ENCODE measurements around the gene HDHD5.

Gene HDHD5

DNA sequence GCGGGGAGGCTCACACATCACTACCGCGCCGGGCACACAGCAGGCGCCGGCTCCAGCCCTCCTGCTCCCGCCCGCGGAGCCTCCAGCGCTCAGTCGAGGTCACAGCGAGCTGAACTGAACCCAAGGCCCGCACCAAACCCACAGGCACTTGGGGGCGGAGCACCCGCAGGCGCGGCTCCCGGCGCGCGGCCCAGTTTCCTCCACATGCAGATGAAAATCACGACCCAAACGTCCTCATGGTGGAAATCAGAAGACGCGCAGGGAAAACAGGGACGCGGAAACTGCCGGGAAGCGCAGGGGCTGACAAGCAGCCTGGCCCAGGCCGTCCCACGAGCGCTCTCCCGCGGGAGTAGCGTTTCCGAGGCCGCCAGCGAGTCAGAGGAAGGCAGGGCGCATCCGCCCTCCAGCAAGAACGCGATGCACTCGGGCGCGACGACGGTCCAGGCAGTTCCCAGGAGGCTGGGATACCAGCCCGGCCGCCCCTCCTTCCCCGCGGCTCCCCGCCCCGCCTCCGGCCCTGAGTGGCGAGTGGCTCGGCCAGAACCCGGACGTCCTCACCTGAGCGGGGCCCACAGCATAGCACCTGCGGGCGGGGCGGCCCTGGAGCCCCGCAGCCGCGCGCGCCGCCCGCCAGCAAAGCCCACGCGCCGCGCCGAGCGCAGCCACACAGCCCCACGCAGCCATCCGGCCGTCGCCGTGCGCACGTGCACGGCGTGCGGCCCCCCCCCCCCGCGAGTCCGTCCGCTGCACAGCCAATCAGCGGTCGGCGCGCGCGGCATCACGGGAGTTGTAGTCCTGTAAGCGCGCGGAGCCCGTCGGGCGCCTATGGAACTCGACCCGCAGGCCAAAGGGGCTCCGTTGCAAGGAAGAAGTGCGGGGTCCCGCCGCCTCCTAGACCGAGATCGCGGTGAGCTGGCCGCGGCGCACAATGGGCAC lies at the start of gene HDHD5:
TSS of gene HDHD5 (minus strand) at position 710 of the 936 bp plus-strand sequence. CDS start at position 684, 26 bp downstream.
- peak; percentile 85 for DNase-seq

DNA sequence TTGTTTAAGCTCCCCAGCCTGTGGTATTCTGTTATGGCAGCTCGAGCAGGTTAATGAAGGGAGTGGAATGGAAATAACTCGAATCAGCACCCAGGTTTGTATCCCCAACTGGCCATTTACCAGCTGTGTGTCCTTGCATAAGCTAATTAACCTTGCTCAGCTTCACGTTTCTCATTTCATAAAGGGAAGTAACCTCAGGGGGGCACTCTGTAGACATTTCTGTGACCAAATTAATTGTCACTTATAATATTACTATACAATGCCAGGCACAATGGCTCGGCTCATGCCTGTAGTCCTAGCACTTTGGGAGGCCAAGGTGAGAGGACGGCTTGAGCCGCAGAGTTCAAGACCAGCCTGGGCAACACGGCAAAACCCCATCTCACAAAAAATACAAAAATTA lies 46.4 kb upstream of the HDHD5 start:
- no peak for DNase-seq

DNA sequence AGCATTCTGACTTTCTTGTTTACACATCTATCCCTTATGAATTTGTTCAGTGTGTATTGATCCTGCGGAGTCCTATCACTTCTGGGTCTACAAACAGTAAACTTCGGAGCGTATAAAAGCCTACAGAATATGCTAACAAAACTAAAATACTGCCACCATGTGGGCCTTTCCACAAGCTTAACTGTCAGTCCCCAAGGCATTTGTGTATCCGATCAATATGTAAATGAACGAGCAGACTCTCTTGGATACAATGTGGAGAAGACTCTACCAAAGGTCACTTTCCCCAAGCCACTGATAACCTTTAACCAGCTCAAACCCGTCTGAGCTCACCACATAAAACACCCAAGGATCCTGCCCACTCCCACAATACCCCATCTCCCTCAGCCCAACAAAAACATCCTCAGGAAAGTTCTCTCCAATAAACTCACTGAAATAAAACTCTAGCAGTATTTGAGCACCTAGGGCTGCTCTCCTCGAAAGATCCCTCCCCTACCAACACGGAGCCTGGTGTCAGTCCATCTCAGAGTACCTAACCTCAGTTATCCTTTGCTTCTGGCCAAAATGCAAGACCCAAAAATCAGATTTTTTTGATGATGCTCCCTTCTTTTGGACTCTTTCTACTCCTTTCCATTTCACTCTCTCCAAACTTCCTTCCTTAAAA lies 42.3 kb upstream of the HDHD5 start:
- peak; percentile 19 for DNase-seq

DNA sequence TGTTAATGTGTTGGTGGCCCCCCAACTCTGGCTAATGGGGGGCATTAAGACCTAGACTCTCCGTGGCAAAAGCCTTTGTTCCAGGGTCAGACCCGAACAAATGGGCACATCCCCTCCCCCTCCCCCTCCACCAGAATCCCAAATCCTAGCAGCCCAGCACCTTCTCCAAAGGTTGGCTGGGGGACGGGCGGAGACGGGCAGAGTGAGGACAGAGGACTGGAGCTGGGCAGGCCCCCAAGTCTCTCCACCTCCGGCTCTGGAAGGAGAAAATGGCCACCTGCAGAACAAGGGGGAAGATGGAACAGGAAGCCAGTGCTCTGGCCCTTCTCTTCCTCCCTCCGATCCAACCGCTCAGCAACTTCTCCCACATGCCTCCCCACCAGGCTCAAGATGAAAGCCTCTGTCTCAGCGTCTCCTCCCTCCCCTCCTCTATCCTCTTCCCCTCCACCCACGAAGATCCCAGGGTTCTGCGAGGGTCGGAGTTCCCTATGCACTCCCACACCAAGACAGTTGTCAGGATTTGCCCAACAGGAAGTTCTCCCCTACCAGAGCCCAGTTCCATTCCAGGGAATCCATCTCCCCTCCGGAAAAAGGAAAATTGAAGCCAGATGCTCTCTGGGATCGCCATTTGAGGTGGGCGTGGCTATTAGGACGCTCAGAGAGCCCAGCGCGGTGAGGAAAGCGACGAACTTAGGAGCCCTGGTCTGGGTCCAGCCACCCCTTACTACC lies 40.1 kb upstream of the HDHD5 start:
- DNase-seq = peak; percentile 82

DNA sequence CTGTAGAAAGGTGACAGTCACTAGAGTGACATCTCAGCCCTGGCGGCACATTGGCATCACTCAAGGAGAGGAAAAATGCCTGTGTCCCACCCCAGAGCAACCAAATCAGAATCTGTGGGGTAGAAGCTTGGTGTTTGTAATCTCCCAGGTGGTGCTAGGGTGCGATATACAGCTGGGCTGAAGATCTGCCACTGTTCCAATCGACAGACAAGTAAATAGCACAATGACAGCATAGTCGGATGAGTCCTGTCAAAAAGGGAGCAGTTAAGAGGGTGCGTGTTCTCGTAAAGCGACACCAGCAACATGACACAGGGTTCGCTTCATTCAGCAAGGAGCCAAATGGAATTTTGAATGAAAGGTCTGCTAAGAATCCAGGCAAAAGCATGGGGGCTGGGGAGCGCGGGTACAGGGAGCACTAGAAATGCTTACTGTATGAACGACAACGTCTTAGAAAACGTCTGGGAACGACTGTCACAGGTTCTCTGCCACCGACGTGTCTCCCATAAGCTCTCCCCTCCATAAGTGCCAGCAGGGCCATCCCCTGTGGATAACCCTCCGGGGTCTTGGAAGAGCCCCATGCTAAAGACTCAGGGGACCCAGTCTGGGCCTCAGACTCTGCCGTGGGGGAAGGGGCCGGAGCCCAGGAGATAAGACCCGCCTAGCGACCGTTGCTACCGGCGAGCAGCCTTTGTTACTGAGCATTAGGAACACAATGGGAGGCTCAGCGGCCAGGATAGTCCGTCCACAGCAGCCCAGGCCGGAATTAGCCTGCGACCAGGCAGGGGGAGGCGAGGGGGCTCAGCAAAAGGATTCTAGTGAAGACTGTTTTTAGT lies 39.3 kb upstream of the HDHD5 start:
- DNase-seq = peak; percentile 11

DNA sequence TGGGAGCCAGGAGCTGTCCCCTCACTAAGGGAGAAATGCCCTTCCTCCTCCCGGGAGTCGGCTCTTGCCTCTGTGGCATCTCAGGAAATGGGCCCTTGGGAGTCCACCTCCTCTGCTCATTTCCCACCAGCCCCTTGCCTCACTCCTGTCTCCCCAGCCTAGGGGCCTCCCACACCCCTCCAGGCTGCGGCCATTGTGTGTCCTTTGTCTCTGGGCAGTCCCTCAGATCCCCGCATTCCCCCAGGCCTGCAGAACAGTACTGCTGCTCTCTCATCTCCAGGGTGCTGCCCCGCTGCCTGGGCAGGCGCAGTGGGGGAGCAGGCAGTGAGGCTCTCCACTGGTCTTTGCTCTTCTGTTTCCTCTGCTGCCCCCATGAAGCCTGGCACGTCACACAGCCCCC lies 35.1 kb upstream of the HDHD5 start:
- DNase-seq = no peak

DNA sequence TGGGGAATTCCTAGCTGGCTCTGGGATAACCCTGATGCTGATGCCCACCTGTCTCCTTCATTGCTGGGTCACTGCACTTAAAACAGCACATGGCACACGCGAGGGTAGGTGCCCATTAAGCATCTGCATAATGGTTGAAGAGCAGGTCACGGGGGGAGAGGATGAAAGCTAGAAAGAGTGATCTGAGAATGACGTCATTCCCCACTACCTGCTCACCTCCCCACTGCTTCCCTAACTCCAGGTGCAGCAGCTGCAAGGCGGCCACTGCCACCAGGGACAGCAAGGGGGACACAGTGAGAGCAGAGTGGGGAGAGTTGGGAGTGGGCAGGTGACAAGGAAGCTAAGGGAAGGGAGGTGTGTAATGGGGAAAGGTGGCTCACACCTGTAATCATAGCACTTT lies 33.1 kb upstream of the HDHD5 start:
- DNase-seq = no peak

DNA sequence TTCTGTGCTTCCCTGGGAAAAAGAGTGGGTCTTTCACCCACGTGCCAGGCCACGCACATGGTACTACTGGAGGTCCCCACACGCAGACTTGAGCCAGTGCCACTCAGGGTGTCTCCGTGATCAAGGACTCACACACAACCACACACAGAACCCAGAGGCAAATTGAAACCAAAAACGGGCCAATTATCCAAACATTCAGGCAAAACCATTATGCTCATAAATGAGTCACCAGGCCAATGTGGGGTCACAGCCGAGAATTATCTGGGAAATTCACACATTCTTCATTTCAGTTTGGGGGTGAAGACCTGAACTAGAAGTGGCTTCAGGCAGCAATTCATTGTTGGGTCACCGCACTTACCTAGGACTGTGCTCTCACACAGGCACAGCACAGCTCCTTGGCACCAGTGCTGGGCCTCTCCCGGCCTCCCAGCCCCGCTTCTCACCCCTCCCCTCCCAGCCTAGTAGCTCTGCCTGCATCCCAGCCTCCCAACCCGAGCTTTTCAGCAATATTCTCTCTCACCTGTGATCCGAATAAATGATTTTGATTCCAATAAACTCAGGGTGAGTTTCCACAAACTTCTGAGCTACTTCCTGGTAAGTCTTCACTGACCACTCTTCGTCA lies 32.2 kb upstream of the HDHD5 start:
- peak; percentile 32 for DNase-seq

DNA sequence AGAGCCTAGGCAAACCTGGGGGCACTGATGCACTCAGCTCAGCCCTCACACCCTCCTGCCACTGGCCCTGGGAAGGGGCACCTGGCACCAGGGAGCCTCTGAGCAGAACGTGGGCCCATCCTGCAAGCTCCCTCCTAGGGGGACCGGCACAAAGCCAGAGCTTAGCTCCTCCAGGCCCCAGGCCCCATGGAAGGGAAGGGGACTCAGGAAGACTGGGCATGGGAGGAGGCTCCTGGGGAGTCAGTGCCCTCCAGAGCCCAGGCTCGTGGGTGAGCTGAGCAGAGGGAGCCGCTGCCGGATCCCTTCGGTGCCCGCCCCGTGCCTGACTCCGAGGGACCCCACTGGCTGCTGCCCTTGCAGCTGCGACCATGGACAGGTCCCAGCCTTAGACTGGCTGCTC lies 31.6 kb upstream of the HDHD5 start:
- DNase-seq = no peak

DNA sequence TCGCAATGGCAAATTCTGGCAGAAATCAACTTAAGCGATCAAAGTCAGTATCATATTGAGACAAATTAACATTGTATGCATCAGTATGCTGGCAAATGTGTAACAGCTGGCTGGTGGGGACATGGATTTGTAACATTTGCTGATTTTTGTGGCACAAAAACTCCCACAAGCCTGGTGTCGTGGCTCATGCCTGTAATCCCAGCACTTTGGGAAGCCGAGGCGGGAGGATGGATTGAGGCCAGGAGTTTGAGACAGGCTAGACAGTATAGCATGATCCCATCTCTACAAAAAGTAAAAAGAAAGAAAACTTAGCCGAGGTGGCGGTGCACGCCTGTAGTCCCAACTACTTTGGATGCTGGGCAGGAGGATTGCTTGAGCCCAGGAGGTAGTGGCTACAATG lies 17.6 kb upstream of the HDHD5 start:
- no peak for DNase-seq

DNA sequence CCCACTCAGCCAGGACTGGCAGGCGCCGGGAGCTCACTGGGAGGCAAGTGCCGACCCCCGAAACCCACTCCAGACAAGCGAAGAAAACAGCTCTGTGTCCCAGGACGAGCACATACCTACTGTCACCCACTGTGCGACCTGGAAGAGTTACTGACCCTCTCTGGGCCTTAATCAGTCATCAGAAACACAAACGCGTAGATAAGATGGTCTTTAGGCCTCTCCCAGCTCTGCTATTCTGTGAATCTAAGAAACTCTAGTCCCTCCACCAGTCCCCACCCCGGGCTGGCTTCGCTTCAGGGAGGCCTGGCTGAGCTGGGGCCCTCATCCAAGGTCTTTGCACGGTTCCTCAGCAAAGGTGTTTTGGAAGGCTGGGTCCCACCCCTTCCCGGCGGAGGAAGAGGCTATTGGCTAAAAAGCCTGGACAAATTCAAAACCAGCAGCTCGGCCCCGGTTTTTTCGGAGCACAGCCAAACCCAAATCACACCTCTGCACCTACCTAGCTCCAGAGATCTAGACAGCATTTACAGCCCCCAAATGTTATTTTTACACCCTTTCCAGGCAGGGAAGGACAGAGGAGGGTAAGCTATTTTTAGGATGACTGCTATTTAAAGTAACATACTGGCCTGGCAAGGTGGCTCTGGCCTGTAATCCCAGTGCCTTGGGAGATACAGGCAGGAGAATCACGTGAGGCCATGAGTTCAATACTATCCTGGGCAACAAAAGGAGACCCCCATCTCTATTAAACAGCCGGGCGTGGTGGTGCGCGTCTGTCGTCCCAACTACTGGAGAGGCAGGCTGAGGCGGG lies 13.2 kb upstream of the HDHD5 start:
- DNase-seq = no peak

DNA sequence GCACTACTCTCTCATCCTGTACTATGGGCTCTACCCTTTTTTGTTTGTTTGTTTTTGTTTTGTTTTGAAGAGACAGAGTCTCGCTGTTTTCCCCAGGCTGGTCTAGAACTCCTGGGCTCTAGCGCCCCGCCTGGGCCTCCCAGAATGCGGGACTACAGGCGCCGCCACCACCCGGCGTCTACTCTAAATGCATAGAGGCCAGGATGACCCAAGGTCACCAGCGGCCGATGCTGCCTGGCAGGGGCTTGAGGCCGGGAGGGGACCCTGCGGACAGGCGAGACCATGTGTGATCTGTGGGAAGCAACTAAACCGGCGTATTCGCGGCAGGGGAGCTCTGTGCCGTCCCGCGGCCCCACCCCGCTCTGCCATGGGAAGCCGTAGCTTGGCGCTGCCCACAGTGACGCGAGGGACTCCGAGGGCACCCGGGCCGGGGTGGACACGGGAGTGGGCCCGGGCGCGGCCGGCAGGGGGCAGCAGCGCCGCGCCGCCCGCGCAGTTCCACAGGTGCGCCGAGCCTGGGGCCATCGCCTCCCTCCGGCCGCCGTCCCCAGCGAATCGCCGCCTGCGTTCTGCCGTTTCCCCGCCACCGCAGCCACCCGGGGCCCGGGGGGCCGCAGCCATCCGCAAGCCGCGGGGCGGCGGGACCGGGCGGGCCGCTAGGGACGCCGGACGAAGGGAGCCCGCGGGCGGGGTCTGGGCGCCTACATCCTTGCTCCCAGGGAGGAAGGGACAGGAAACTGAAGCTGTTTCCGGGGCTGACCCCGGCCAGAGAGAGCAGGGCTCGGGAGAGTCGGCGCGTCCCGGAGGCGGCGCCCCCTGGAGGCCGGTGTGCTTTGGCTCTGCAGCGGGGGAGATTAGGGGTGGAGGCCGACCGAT lies 12.3 kb upstream of the HDHD5 start:
- DNase-seq = peak; percentile 88

DNA sequence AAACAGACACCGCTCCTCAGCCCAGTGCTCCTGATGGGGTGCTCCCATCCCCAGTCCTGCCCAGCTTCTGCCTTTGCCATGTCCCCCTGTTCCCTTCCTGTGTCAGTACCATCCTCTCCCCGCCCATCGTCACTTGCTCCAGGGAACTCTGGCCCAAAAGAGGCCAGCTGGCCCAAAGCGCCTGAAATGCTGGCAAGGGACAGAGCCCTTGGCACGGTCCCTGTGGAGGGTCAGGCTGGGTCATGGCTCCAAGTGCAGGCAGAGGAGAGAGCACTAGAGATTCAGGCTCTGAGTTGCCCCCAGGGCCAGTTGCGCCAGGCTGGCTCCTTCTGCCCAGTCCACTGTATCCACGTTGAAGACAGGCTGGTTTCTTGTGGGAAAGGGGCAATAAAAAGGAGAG lies 8.4 kb upstream of the HDHD5 start:
- no peak for DNase-seq

DNA sequence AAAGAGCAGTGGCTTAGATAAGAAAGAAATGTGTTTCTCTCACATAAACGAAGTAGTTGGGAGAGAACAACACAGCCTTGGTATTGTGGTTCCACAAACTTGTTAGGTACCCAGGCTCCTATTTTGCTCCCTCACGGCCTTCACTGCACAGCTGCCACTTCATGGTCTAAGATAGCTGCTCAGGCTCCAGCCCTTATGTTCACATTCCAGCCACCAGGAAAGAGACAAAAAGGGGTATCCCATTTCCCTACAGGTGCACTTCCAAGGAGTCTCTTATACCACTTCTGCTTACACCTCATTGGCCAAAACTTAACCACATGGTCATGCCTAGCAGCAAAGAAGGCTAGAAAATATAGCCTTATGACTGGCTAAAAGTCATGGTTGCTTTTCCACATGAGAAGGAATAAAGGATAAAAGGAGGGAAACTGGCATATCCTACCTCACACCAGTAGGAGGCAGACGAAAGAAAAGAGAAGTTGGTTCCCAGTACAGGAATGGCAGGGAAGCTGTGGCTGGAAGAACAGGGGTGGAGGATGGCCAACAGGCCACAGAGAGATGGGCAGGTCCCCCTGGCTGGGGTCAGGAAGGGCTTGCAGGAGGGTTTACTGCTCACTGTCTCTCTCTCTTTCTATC lies 5.4 kb upstream of the HDHD5 start:
- no peak for DNase-seq

DNA sequence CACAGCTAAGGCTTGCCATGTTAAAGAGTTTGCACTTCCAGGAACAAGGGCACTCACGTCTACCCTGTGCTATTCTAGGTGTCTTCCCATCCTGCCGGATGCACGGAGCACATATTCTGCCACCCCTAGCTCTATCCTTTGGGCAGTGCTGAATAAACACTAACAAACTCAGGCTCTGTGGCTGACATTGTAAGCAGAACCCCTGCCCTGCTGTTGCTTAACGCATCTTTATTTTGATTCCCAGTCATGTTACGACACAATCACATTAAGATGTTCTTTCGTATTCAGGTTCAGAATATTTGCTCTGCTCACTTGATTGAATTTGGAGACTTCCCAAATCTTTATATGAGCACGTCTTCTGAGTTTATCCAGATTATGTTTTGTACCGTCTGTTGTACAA lies 3.7 kb upstream of the HDHD5 start:
- no peak for DNase-seq

DNA sequence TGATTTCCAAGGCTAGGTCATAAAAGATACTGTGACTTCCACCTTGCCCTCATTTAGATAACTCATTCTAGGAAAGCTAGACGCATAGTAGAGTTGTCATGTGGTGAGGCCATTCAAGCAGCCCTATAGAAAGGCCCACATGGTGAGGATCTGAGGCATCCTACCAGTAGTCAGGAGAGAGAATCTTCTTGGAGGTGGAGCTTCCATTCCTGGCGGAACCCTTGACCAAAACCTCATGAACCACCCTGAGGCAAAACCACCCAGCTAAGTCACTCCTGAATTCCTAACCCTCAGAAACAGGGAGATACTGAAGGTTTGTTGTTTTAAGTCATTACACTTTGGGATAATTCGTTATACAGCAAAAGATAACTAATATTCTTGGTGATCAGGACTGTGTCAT lies 2.9 kb upstream of the HDHD5 start:
- no peak for DNase-seq

DNA sequence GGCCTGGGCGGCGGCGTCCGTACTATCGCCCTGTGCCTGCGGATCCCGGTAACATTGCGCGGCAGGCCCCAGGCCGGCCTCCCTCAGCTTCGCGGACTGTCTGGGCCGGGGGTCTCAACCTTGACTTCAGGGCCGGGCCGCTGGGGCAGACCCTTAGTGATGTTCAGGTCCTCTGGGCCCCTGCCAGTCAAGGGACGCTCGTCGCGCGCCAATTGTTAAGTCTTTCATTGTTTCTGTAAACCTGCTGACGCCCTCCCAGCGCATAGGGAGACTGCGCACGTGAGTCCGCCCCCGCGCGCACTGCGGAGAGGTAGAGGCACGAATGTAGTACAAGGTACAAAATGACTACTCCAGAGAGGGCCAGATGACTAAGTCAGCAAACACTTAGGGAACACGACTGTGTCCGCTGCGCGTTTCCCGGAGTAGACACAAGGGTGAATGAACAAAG lies 451 bp upstream of the HDHD5 start:
- DNase-seq = peak; percentile 45

DNA sequence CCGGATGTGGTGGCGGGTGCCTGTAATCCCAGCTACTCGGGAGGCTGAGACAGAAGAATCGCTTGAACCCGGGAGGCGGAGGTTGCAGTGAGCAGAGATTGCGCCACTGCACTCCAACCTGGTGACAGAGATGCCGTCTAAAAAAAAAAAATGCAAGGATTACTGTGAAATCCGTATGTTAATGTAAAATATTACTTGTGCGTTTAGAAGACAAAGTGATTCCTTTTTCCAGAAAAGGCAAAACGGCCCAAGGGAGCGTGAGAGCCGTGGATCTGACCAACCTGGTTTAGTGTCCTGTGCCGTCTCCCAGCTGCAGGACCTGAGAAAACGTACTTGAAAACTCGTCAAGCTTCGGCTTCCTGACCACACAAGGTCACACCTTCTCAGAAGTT lies 905 bp downstream of the HDHD5 start:
- DNase-seq = no peak

DNA sequence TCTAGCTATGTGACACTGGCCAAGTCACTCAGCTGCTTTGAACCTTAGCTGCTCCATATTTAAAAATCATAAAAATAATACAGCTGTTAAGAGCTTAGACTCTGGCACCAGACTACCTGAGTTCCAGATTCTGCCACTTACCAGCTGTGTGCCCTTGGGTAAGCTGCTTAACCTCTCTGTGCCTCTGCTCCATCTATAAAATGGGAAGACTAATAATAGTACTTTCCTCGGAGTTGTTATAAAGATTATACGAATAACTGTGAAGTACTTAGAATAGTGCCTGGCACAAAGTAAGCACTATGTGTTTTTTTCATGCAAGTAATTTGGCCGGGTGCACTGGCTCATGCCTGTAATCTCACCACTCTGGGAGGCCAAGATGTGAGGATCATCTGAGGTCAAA lies 1.4 kb downstream of the HDHD5 start:
- DNase-seq = no peak

DNA sequence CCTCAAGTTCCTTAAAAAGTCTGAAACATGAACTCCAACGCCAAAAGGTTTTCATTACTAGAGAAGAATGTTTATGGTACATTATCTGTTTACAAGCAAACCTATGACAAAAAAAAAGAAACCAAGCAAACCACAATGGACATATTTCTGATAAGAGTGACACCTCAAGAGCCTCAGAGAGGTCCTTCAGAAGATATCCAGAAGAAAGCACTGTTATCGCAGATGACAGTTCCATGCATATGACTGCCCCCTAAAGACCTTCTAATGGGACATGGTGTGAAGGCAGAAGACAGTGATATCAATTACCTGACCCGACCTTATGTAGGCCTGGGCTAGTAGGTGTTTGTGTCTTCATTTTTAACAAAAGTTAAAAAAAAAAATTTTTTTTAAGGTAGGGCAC lies 3.1 kb downstream of the HDHD5 start:
- DNase-seq = no peak

Measured in fibroblast of upper back skin (primary cell).